NOMO-1 (cell line): ENCODE measurements around the gene F2RL1.
"Not testable (repeated sequence)": the region's sequence is repeated elsewhere in the genome, so short reads cannot be mapped to it uniquely, and the experiment has no call there.

Experiments used
- DNase-seq, 2 experiments: peaks; one replicate each; lab custom pipeline; 2025; ENCODE audit not compliant: unreplicated experiment in 2 of 2; lab: John Stamatoyannopoulos, UW

Gene F2RL1

DNA sequence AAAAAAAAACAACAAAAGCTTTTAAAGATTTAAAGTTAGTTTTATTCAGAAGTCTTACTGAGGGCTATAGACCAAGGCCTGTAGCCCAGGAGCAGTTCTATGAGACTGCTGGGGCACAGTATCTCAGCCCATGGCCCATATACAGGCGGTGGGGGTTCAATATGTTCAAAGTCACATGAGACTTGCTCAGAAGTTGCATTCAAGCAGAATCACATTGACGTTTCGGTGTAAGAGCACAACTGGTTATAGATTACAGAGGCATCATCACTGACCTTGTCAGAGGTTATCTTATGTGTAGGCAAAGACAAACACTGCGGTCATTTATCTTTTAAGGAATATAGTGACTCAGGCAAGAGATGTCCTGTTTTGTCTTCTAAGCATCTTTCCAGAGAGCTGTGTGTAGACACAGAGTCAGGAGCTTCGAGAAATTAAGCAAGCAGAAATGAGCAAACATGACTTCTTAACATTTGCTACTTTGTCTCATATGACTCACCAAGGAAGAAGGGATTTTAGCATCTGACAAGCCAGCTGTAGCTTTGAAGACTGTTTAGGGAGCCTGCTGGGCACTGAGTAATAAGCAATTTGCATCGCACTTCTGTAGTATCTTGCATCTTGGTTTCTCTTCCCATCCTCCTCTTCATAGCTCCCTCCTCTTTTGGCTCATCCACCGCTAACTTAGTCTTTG lies 12.9 kb upstream of the F2RL1 start:
- DNase-seq = no peak

DNA sequence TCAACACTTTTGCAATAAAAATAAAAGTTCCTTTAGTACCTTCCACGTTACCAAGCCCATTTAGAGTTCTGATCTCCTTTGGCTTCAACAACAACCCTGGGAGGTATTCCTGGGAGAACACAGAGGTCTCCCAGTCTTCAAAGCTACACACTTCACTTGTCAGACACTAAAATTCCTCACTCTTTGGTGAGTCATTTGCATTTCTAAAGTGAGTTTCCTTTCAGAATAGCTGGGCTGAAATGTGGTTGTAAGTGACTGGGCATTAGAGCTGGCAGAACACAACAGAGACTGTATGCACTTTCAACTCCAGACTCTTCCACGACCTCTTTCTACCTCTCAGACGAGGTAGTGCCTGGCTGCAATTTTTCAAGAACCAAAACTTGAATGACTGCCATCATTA lies 11.5 kb upstream of the F2RL1 start:
- DNase-seq = no peak

DNA sequence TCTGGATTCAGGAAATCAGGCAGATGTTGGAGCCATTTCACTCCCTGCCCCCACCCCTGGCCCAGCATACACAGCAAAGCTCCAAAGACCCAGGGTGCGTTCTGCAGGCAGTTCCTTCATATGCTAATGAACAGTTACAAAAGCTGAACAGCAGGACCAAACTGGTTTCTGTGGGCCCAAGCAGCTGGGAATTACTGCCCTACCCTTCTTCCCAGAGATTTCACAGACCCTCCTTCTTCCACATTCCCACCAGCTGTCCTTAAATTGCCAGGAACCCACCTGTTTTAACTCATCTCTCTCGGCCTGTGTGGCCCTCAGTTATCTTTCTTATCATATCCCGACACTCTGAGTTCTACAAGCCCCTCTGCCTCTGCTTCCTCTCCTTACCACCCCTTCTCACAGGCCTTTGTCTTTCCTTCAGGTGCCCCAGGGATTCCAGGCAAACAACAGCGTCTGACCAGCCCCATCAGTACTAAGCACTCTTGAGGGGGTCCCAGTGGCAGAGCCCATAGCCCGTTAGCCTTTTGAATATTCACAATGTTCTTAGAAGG lies 10.6 kb upstream of the F2RL1 start:
- DNase-seq = no peak

DNA sequence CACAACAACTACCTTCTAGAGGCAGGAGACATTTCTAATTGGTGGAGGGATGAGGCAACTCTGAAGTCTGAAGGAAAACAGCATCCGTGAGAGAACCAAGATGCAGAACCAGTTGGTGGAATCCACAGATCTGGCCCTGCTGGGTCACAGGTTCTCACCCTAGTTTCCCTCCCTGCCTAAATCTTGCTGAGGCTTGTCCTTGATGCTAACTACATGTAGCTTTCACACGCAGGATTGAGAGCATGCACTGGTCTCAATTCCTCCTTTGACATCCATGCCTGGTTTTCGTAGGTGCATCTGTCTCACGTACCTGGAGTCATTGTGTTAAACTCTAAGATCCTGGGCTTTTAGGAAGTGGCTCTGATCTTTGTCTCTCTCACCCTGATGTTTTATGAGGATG lies 9.7 kb upstream of the F2RL1 start:
- DNase-seq = no peak

DNA sequence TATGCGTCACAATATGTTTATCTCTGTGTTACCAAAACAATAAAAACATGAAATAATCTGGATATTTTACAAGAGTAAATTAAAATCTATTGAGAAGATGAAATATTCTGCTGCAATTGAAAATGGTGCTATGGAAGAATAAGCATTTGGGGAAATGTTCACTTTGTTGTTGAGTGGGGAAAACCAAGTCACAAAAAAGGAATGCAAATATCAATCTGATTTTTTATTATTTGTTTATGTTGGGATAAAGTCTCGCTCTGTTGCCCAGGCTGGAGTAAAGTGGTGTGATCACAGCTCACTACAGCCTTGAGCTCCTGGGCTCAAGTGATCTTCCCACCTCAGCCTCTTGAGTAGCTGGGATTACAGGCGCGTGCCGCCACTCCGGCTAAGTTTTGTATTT lies 8.6 kb upstream of the F2RL1 start:
- DNase-seq = no peak

- DNase-seq = no peak
These were observed 7.6 kb upstream of the F2RL1 start for GRCh38 chr5:76811214-76811613.

DNA sequence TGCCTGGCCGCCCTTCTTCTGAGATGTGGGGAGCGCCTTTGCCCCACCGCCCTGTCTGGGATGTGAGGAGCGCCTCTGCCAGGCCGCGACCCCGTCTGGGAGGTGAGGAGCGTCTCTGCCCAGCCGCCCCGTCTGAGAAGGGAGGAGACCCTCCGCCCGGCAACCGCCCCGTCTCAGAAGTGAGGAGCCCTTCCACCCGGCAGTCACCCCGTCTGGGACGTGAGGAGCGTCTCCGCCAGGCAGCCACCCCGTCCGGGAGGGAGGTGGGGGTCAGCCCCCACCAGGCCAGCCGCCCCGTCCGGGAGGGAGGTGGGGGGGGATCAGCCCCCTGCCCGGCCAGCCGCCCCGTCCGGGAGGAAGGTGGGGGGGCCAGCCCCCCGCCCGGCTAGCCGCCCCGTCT lies 6.6 kb upstream of the F2RL1 start:
- DNase-seq = not testable (repeated sequence)

- DNase-seq = no peak
These were observed 4.8 kb upstream of the F2RL1 start for GRCh38 chr5:76813982-76814562.

DNA sequence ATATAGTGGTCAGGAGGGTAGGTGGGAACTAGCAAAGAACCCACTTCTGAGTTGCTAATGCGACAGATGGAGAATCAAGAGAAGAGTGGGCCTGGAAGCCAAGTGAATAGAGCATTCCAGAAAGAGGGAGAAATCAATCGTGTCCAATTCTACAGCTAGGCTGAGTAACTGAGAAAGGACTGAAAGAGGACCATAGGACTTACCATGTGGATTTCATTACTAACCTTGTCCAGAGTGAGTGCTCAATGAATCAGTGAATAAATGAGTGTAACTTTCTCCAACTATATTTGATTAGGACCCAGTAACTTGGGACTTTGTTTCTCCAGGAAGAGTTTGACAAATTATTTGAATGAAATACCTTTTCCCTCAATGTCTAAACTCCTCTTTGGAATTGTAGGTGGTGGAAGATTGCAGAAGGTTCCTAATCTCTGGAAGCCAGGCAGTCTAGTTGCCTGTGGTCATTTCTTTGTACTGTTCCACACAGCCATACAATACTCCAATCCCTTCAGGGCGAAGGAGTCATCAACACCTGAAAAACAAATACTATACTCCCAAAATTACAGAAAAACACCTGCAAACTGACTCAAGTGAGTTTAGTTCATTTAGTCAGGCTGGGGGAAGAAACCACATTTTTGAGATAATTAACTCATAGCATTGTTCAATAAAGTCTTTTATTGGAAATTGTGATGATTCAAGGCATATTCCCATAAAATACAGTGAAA lies 2.6 kb upstream of the F2RL1 start:
- no peak for DNase-seq

GRCh38 chr5:76819851-76820525 lies 1.2 kb downstream of the F2RL1 start:
- no peak for DNase-seq

- no peak for DNase-seq
These were observed 1.7 kb downstream of the F2RL1 start for GRCh38 chr5:76820526-76820890.

DNA sequence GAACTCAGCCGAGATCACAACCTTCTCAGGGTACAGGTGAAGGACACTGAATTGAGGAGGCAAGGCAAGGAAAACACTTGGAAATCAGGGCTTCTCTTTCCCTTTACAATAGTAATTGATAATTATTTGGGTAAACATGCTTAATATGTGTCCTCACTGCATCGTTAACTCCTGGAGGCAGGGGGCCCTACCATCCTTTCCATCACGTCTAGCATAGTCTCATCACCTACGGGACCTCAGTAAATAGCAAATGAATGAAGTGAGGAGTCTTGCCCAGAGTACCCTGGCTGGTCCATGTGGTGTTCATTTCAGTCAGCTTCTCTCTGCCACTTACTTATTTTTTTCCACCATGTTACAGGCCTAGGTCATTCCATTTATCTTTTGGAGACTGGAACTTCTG lies 2.3 kb downstream of the F2RL1 start:
- DNase-seq = no peak

DNA sequence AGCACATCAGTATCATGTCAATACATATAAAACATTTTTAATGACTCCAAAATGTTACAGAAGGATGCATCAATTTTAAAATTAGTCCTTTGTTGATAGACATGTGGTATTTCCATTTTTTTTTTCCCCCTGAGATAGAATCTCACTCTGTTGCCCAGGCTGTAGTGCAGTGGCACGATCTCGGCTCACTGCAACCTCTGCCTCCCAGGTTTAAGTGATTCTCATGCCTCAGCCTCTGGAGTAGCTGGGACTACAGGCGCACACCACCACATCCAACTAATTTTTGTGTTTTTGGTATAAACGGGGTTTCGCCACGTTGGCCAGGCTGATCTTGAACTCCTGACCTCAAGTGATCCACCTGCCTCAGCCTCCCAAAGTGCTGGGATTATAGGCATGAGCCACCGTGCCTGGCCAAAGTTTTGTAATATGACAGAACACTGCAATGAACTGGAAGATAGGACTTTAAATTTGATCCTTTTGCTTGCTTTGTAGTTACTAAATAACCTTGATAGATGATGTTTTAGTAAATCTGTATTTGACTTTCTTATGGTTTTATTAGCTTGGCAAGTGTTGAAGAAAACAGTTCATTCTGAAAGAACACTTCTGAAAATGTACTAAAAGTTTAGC lies 3.4 kb downstream of the F2RL1 start:
- not testable (repeated sequence) for DNase-seq

DNA sequence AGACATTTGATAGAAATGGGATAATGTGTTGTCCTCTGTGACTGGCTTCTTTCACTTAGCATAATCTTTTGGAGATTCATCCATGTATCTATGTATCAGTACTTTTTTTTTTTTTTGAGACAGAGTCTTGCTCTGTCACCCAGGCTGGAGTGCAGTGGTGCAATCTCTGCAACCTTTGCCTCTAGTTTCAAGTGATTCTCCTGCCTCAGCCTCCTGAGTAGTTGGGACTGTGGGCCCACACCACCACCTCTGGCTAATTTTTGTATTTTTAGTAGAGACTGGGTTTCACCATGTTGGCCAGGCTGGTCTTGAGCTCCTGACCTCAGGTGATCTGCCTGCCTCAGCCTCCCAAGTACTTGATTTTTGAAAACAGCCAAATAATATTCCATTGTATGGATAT lies 7.6 kb downstream of the F2RL1 start:
- not testable (repeated sequence) for DNase-seq

DNA sequence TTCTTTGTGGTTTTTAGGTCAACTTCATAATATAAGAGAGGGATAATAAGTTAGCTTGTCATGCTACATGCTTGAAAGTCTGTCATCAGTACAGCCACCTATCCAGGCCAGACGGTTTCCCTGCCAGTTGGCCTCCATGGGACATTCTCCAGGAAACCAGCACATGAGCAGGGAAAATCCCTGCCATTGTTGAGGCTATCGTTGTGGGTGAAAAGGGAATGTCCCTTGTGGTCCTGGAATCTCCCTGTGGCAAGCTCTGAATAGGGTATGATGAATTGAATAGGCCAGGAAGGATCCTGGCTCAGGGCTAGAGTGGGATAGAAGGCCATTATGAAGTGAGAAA lies 12.3 kb downstream of the F2RL1 start:
- no peak for DNase-seq

DNA sequence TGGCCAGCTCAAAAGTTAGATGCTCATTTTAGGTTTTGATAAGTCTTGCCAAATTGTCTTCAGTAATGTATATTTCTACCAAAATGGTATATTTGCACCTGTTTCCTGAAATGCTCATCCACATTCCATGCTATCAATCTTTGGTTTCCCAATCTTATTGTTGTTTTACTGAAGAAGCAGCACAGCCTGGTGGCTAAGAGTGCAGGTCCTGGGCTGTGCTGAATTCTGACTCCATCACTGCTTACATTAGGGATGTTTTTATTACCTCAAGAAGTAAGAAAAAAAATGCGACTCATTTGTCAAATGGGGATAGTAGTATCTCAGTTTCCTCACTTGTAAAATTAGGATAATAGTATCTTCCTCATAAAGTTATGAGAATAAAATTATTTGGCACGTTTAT lies 17.4 kb downstream of the F2RL1 start:
- no peak for DNase-seq

DNA sequence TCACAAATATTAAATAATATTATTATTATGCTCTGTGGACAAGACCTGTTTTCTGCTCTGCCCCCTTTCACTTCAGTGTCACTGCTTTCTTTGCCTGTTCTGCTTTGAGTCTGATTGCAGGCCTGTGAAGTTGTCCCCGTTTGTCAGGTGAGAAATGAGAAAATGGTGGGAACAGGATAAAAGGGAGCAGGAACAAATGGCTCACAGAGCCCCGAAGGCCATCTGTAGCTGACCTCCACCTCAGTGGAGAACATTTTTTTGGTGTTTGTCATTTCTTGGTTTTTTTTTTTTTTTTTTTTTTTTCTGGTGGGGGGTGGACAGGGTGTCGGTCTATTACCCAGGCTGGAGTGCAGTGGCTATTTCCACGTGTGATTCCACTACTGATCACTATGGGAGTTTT lies 17.8 kb downstream of the F2RL1 start:
- DNase-seq = no peak

- no peak for DNase-seq
These were observed 19.8 kb downstream of the F2RL1 start for GRCh38 chr5:76838481-76839261.

- DNase-seq = no peak
These were observed 22.5 kb downstream of the F2RL1 start for GRCh38 chr5:76841361-76841760.

- no peak for DNase-seq
These were observed 27.1 kb downstream of the F2RL1 start for GRCh38 chr5:76845890-76846289.
